Femur (tissue), 1 donor: ENCODE results near the gene SND1.

ENCODE experiments used
- DNase-seq: peaks from one replicate; pipeline ENCODE4 v3.0.0-alpha.2; 2017

Gene SND1

DNA sequence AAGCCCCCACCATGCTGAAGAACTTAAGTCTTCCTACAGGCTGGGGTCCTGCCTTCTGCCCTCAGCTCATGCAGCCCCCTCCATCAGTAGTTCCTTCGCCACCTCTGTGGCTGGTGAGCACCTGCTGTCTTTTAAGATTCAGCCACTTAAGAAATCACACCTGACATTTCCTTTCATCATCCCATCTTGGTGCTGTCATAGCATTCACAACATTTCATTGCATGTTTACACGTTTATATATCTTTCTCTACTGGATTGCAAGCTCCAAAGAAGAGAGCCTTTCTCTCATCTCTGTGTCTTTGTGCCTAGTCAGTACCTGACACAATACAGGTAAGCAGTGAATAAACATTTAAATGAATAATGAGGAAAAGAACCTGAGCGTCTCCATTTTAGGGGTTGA is 38.3 kb downstream of the SND1 start:
- no peak for DNase-seq

DNA sequence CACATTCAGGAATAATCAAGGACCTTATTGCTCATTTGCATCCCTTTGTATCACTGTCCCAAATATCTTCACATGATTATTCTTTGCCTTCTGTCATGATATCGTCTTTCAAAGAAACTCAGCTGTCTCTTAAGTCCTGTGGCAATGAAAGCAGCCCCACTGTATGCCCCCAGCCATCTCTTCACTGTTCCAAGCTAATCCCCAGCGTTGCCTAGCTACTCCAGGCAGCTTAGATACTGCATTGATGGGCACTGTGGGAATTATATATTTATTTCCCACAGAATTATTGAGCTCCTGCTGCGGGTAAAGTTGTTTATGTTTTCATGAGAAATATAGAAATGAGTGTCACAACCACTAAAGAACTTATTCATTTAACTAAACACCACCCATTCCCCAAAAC is 38.8 kb downstream of the SND1 start:
- no peak for DNase-seq

DNA sequence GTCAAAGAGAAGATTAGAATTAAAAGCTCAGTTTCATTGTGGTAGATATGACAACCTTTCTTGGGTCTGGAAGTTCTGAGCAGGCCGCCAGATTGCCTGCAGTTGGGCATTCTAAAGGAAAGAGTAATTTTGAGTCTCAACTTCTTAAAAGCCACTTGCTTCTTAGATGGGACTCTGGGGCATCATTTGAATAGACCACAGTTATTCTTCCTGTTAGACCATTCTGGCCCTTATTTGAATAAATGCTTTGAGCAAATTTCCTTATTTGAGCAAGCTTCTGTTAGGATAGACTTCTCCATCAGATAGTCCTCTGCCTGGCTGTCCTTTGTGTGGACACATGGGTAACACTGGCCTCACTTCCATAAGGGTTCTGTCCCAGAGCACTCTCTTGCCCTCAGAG is 40.2 kb downstream of the SND1 start:
- DNase-seq: no peak

DNA sequence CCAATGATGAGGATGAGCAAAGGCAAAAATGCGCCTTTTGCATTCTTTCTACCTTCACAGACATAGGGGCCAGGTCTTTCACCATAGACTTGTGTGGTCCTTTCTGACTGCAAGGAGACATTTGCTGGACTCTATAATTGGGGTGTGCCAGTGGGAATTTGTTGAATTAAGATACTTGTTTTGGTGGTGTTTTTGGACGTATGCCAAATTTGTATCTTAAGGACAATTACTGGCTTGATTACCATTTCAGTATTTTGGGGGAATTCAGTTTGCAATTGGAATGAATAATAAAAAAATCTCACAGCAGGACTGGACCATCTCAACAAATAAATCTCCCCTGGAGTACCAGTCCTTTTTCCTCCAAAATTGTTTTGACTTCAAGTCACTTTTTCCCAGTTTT is 47.9 kb downstream of the SND1 start:
- DNase-seq: no peak

DNA sequence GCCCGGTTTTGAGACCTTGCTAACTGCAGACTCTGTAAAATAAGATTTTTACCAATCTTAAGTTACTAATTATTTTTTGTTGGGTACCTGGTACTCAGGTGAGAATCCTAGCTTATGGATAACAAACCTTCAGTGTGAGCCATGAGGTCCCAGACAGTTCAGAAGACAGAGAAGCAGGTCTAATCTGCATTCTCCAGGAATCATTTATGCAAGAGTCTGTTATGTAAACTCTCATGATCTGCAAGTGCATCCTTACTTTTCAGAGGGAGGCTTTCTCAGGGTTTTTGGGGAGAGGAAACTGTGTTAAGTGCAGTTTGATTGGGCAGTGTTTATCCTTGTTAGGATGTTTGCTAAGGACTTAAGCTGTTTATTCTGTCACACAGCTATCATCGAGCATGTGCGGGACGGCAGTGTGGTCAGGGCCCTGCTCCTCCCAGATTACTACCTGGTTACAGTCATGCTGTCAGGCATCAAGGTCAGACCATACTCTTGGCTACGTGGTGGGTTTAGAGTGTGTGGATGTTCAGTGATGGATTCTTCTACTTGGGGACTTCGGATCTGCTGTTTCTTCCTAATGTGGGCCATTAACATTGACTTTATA is 50.2 kb downstream of the SND1 start:
- no peak for DNase-seq

DNA sequence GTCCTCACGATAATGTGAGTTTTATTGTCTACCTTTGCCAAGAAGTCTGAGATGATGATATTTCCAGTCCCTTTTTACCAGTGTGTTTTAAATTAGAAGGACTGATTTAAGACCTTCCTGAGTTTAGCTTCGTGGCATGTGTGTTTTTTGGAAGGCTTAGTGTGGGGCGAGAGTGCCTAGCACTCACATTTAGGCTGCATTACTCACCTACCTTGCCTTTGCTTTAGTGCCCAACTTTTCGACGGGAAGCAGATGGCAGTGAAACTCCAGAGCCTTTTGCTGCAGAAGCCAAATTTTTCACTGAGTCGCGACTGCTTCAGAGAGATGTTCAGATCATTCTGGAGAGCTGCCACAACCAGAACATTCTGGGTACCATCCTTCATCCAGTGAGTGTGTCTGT is 50.9 kb downstream of the SND1 start:
- DNase-seq: no peak

DNA sequence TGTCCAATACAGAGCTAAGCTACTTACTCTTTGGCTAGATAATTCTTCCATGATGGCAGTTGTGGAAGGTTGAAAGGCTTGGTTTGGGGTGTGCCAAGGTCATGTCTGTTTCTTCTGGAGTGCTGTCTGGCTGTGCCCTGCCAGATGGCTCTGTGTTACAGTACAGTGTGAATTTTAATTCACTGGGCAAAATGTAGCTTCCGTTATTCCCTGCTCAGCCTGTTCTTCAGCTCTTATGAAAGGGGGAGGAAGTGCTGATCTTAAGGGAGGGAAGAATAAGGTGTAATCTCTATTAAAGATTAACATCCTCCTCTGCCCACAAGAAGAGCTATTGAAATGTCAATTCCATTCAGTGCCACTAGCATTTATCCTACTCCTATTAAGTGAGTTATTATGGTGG is 52.2 kb downstream of the SND1 start:
- DNase-seq: no peak

DNA sequence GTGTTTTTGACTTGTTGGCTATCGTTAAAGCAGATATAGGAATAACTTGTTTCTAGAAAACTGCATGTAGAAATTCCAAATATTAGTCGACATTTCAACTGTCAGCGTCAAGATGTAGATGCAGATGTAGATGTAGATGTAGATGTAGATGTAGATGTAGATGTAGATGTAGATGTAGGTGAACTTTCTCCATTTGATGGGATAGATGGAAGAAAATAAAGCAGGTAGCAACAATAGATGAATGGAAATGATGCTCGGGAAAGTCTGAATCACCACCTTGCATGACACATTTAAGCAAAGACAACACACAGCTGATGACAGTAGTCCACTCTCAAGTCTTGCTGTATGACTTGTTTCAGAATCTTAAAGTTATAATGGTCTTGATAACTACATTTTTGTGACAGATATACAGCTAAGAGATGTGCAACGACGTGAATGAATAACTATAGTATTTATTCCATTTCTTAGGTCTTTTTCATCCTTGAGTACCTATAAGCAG is 53.5 kb downstream of the SND1 start:
- no peak for DNase-seq

DNA sequence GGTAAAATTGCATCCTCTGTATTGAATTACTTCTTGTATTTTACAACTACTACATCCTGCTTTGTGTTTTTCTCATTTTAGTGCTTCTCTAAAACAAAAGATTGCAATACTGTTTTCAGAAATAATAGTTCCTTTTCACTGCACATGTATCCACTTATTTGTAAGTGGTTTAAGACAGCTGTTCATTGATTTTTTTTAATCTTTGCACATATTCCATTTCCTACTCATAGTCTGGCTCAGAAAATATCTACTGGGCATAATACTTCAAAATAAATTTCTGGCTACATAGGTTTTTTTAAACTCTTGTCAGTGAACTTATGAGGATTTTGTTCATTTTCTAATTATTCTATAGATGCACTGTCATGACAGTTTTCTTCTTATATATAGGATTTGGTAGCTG is 54.8 kb downstream of the SND1 start:
- no peak for DNase-seq

DNA sequence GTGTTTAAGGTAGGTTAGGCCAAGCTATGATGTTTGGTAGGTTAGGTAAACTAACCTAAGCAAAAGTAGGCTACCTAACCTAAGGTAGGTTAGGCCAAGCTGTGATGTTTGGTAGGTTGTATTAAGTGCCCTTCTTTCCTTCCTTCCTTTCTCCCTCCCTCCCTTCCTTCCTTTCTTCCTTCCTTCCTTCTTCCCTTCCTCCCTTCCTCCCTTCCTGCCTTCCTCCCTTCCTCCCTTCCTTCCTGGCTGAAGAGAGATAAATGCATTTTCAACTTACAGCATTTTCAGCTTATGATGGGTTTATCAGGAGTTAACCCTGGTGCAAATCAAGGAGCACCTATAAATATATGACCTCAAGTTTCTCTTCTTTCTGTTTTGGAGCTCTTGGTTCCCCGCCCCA is 56.2 kb downstream of the SND1 start:
- DNase-seq: no peak

DNA sequence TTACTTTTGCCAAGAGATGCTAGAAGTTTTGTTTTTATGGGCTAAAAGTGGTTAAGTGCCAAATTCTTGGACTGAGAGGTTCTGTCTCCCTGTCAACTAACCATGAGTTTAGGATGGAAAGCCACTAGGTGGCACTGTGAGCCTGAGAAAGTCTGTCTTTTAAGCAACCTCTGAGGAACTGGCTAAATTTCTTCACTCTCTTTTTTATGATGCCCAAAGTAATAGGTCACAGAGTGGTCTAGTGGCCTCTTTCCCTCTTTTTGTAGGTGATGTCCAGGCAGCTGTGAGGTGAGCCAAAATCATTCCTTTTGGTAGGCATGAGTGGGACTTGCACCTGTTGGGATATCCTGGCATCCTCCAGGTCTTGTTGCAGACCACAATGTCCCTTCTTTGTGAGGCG is 56.8 kb downstream of the SND1 start:
- DNase-seq: peak; percentile 80

DNA sequence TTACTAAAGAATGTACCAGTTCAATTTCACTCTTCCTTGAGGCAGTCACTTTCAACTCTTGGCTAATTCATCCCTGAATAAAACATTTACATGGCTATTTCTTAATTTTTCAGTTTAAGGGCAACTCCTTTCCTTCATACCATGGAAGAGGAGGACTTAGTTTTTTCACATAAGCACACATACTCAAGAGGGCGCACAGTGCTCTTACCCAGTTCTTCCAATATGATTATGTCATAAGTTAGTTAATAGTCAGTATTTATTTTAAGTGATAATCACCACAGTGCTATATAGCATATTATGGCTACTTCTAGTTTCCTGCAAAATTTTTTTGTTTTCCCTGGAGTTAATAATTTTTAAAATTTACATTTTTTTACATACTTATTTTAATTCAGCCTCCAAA is 58.6 kb downstream of the SND1 start:
- no peak for DNase-seq

DNA sequence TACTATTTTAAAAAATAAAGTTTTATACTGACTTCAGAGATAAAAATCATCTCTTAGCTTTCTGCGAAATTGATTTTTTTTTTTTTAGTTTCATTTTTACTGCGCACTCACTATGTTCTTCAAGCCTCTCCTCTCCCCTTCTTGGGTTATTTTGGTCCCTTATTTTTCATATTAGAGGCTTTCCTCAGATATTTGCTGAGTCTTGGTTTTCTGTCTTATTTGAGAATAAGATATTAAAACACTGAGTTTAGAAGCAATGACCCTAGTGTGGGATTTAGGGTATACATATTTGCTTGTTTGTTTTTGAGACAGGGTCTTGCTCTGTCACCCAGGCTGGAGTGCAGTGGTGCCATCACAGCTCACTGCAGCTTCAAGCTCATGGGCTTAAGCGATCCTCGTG is 59.9 kb downstream of the SND1 start:
- DNase-seq: no peak

DNA sequence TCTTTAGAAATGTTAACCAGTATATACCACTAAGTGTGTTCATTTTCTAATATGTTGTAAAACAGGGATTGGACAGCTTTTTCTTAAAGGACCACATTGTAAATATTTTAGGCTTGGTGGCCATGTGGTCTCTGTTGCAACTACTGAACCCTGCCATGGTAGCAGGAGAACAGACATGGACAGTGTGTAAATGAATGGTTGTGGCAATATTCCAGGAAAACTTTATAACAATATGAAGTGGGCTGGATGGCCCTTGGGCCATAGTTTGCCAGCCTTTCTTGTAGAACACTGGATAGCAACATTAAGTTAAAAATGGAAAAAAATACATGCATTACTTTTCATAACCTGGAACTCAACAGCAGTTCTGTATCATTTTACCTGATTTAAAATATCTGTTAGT is 61.0 kb downstream of the SND1 start:
- DNase-seq: no peak

DNA sequence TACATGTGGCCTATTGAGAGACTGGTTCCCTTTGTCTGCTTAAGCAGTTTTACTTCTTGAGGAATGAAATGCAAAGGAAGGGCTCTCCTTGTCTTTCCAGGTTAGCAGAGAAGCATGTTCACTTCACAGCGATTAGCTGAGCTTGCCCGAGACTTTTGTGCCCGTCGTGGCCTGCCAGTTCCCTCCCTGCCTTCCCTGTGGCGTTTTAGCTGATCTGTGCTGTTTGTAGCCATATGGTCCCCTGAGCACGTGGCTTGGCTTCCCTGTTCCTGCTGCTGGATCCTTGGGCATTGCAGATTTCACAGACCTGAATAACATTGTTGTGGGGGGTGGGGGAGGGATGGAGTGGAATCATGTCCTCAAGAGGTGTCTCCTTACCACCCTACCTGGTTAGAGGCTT is 61.8 kb downstream of the SND1 start:
- DNase-seq: no peak

DNA sequence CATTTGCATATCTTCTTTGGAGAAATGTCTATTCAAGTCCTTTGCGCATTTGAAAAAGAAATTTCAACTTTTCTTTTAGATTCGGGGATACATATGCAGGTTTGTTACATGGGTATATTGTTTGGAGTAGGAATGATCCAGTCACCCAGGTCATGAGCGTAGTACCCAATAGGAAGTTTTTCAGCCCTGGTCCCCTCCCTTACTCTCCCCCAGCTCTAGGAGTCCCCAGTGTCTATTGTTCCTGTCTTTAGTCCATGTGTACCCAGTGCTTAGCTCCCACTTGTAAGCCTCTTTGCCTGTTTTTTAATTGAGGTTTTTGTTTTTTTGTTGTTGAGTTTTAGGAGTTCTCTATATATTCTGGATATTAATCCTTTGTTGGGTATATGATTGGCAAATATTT is 63.3 kb downstream of the SND1 start:
- DNase-seq: no peak

DNA sequence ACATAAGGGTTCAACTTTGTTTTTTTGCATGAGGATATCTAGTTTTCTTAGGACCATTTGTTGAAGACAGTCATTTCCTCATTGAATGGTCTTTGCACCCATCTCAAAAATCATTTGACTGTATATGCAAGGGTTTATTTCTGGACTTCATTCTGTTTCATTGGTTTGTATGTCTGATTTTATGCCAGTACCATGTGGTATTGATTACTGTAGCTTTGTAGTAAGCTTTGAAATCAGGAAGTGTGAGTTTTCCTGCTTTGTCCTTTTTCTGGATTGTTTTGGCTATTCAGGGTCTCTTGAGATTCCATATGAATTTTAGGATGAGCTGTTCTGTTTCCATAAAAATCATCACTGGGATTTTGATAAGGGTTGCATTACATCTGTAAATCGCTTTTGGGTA is 63.9 kb downstream of the SND1 start:
- DNase-seq: no peak

DNA sequence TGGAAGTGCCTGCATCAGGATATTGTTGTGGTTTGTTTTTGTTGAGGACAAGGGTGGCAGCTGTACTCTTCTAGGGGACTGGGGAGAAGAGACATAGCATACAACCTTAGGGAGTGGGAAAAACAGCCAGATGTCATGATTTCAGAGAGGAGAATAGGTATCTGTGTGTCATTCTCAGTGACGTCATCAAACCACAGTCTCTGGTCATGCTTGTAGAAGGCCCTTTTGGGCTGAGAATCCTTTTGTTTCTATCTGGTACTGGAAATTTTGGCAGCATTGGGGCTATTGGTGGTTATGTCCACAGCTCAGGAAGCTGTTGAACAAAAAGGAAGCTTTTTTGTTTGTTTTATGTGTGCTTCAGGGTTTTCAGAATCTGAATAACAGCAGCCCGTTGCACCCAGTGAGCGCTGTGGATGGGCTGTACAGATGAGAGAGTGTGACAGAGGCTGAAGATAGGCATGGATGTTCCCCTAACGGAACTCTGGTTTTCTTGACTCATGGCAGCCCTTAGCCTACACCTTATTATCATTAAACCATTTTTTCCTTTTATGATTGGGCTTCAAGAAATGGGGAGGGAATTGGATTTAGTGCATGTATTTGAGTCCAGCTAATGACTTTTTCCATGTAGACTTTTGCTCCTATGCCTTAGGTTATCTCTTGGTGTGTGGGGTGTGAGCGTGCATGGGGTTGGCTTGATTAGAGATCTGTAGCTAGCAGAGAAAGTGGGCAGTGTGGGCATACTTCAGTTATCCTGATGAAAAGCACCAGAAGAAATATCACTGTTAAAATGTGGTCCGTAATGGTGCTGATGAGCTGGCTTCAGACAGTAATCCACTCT is 65.7 kb downstream of the SND1 start:
- DNase-seq: no peak

DNA sequence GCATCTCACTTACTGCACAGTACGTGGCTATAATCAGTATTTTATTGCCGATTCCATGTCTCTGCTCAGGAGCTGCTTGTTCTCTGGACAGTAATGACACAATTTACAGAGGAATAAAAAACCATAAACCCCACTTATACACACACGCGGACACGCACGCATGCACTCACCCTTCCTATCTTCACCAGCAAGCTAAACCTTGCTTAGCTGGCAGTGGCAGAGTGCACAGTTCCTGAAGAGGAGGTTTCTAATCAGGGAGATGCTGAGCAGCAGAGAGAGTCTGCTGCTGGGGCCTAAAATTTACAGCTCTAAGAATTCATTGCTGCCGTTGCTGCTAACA is 66.3 kb downstream of the SND1 start:
- no peak for DNase-seq

DNA sequence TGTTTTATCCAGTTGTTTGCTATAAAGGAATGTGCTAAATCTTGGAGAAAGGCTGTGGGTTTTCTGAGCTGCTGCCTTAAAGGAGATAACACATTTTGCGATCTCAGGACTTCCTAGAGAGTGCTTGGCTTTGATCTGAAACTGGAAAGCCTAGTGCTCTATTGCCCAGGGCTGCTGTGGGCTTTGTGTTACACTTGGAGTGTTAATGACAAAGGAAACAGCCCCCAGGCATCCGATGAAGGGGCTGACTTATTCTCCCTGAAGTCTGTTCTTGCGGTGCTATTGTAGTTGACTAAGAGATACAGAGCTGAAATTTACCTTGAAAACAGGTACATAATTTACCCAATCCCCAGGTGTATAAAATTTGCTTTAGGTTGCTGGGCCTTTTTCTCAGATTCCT is 74.5 kb downstream of the SND1 start:
- DNase-seq: no peak

DNA sequence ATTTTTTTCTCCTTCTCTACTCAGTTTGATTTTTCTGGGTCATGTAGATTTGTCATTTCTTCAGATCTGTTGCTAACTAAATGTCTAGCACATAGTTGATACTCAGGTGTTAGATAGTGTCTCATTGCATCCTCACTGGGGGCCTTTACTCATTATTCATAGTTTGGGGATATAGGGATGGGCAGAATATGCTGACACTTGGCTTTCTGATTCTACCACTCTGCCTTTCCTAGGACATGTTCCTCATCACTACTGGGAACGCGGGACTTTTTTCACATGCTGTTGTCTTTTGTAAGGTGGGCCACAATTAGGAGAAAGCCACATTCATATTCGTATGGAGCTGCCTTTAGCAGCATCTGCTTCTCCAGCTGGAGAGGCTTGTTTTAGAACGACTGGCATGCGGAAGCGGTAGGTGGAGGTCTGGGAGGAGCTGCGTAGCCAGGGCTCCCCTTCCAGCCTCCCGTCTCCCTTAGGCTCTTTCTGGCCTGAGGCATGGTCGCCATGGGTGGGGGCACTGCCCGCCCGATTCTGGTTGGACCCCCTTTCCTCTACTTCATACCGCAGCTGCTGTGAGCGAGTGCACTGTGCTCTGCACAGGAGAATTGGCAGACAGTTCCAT is 78.8 kb downstream of the SND1 start:
- DNase-seq: no peak

DNA sequence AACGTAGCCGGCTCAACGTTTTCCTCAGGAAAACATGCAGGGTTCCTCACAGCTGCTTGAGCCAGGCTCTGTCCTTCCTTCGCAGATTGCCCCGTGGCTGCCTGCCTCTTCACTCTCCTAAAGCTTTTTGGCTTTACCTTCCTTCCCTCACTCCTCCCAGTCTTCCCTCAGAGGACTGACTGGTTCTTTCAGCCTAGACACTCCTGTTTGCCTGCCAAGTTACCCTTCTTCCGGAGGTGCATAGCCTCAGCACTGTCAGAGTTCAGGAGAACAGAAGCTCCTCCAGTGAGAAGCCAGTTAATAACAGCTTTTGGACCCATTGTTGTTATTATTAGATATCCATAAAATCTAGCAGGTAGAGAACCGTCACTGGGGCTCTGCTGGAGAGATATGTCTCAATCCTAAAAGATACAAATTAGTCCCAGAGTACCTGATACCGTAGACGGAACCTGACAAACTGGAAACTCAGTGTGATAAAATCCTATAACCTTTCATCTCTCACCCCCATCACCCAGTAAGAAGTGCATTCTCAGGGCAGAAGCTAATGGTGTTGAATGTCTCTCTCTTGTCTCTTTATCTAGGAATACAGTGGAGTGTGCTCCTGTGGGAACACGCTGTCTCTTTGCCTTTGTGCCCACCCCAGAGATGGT is 79.6 kb downstream of the SND1 start:
- DNase-seq: no peak

DNA sequence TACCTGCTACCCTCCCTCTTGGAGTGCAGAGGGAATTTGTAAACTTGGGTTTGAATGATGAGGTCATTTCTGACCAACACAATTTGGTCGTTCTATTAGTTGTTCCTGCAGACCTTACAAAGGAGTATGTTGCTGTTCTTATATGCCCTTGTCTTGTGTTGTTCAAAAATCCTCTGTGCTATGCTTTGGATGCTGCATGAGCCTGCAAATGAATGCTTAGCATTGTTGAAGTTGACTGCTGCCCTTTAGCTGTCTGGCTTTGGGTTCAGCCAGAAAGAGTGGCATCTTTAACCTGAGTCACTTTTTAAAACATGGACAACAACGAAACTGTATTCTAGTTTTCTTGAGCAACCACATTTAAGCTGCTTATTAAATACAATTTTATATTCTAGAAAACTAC is 80.3 kb downstream of the SND1 start:
- DNase-seq: no peak

DNA sequence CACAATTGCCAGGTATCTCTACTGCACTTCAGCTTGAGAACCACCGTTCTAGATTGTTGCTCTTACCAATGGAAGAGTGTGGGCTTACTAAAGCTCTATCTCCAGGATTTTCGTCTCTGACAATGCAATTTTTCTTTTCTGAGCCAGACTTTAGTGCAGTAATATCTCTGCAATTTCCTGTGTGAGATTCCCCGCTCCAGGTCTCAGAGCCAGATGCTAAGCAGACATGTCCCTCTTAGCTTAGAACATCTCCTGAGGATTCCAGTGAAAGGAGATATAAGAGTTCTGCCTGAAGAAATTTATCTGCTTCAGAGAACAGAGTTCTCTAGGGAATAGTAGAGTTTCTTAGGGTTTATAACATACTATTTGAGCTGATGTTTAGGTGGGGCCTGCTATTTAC is 82.0 kb downstream of the SND1 start:
- DNase-seq: no peak
